K562 (cell line): ENCODE data around the gene SPTBN4. TPM values are rescaled to one million over a fixed set of nuclear protein-coding genes. Genes with fewer than 3 reads are reported as not detected.

Experiments used
- DPF2 ChIP-seq: fragments of 450-650 bp; IDR thresholded peaks from 2 replicates; pipeline ENCODE4 v1.6.1; 2016
- ERF ChIP-seq: fragments of 450-650 bp; formaldehyde crosslinking; IDR thresholded peaks from 2 replicates; pipeline ENCODE4 v1.4.0; 2020; ENCODE audit warnings: mild to moderate bottlenecking, mixed read lengths
- HMG20A ChIP-seq: fragments of 450-650 bp; formaldehyde crosslinking; conservative IDR thresholded peaks from 2 replicates; pipeline ENCODE4 v1.4.0; 2020; ENCODE audit warnings: mild to moderate bottlenecking, mixed read lengths
- MCM3 ChIP-seq: fragments of 450-650 bp; IDR thresholded peaks from 2 replicates; pipeline ENCODE4 v1.6.1; 2016
- MEF2D ChIP-seq: conservative IDR thresholded peaks from 2 replicates; pipeline ENCODE4 v1.6.1; 2016; ENCODE audit warnings: low read depth, missing genetic modification characterization, missing compliant biosample characterization
- MYBL2 ChIP-seq, 2 experiments: fragments of 450-650 bp in 1 of 2; sonication (generic) in 1 of 2; formaldehyde crosslinking in 1 of 2; IDR thresholded peaks; 2 replicates each; pipeline versions ENCODE4 v1.6.1 to v1.8.1; 2017 to 2022; ENCODE audit warnings: borderline replicate concordance in 1 of 2, inconsistent platforms in 1 of 2, low read depth in 1 of 2, mild to moderate bottlenecking in 1 of 2, missing genetic modification reagents in 1 of 2, moderate library complexity in 1 of 2
- NFIC ChIP-seq: fragments of 450-650 bp; IDR thresholded peaks from 2 replicates; pipeline ENCODE4 v1.6.1; 2017; ENCODE audit warnings: mild to moderate bottlenecking, inconsistent platforms
- PBX2 ChIP-seq, 2 experiments: IDR thresholded peaks in 1 of 2; conservative IDR thresholded peaks in 1 of 2; 2 replicates each; pipeline ENCODE4 v1.6.1; 2016; ENCODE audit warnings: low read depth in 2 of 2, mild to moderate bottlenecking in 1 of 2, missing compliant biosample characterization in 1 of 2, missing genetic modification characterization in 1 of 2, moderate library complexity in 1 of 2
- PPARD ChIP-seq: fragments of 250-450 bp; sonication (Bioruptor Pico); IDR thresholded peaks from 2 replicates; pipeline ENCODE4 v1.8.0; 2022; ENCODE audit warnings: inconsistent platforms, mild to moderate bottlenecking, moderate library complexity
- SMARCE1 ChIP-seq: fragments of 450-650 bp; IDR thresholded peaks from 2 replicates; pipeline ENCODE4 v1.7.1; 2016; ENCODE audit warnings: mild to moderate bottlenecking
- SMC3 ChIP-seq: conservative IDR thresholded peaks from 2 replicates; pipeline ENCODE4 v1.6.1; 2011; ENCODE audit warnings: low read depth, low read length, improper control_type of control experiment; ENCODE audit not compliant: insufficient read depth
- SREBF2 ChIP-seq: sonication (generic); formaldehyde crosslinking; IDR thresholded peaks from 2 replicates; pipeline ENCODE4 v1.4.0; 2020; ENCODE audit warnings: mild to moderate bottlenecking, missing genetic modification reagents
- SRSF3 ChIP-seq: fragments of 200-400 bp; formaldehyde crosslinking; IDR thresholded peaks from 2 replicates; pipeline ENCODE4 v1.6.1; 2016; ENCODE audit warnings: mild to moderate bottlenecking, low read length, moderate library complexity; ENCODE audit not compliant: insufficient read depth
- ZKSCAN1 ChIP-seq: fragments of 150-350 bp; IDR thresholded peaks from 2 replicates; pipeline ENCODE4 v1.6.1; 2016; ENCODE audit warnings: low read depth, low read length
- polyA plus RNA-seq, 8 experiments: library from polyadenylated mRNA; depleted of rRNA in 4 of 8; stranded (reverse) in 5 of 8; unstranded in 3 of 8; fragments of >200 nt; fragmentation: Nextera tagmentation in 2 of 8; fragmentation: Illumina TruSeq in 1 of 8; extraction: Ambion mirVana in 2 of 8; extraction: Trizol in 1 of 8; gene quantifications; 2 replicates each; pipeline versions ENCODE4 v1.2.1 to v1.2.3, GENCODE V29; 2011 to 2014; ENCODE audit warnings: inconsistent platforms in 1 of 8, missing spikeins in 1 of 8
- total RNA-seq, 7 experiments: library from RNA; depleted of rRNA in 6 of 7; stranded (reverse); fragments of >200 nt in 6 of 7; fragmentation: Illumina TruSeq in 2 of 7; extraction: Trizol in 2 of 7; gene quantifications; 2 replicates each; pipeline versions ENCODE4 v1.2.1 to v1.2.3, GENCODE V29; 2011 to 2021; ENCODE audit warnings: low replicate concordance in 1 of 7
- TF ChIP-seq, protein P1 (sequence below), 3 experiments: IDR thresholded peaks in 2 of 3; conservative IDR thresholded peaks in 1 of 3; 2 replicates each; pipeline ENCODE4 v1.5.1; 2011 to 2012; ENCODE audit warnings: low read length in 3 of 3, mild to moderate bottlenecking in 3 of 3, control low read depth in 2 of 3, improper control_type of control experiment in 1 of 3, inconsistent platforms in 1 of 3, low read depth in 1 of 3, mixed read lengths in 1 of 3, moderate library complexity in 1 of 3; ENCODE audit not compliant: insufficient read depth in 2 of 3
- TF ChIP-seq, protein P2 (sequence below): IDR thresholded peaks from 2 replicates; pipeline ENCODE4 v1.6.1; 2014; ENCODE audit warnings: antibody characterized with exemption
- TF ChIP-seq, protein P3 (sequence below), 3 experiments: fragments of 200-800 bp in 1 of 3; sonication (Bioruptor generic) in 1 of 3; sonication (generic) in 1 of 3; formaldehyde crosslinking in 1 of 3; IDR thresholded peaks; 2 replicates each; pipeline versions ENCODE4 v1.6.1 to v1.8.0; 2016 to 2022; ENCODE audit warnings: mild to moderate bottlenecking in 2 of 3, missing compliant biosample characterization in 2 of 3, missing genetic modification characterization in 2 of 3, missing genetic modification reagents in 1 of 3
- TF ChIP-seq, protein P4 (sequence below): sonication (generic); formaldehyde crosslinking; IDR thresholded peaks from 2 replicates; pipeline ENCODE4 v1.5.0; 2020; ENCODE audit warnings: missing genetic modification reagents

The SPTBN4 gene
- total and polyA plus RNA-seq, 9 of the 15 experiments (the other 6 are each of a cell fraction or from before 2014, with no cell fraction given), result 0.01 to 1.5 (median 0.86) TPM

DNA sequence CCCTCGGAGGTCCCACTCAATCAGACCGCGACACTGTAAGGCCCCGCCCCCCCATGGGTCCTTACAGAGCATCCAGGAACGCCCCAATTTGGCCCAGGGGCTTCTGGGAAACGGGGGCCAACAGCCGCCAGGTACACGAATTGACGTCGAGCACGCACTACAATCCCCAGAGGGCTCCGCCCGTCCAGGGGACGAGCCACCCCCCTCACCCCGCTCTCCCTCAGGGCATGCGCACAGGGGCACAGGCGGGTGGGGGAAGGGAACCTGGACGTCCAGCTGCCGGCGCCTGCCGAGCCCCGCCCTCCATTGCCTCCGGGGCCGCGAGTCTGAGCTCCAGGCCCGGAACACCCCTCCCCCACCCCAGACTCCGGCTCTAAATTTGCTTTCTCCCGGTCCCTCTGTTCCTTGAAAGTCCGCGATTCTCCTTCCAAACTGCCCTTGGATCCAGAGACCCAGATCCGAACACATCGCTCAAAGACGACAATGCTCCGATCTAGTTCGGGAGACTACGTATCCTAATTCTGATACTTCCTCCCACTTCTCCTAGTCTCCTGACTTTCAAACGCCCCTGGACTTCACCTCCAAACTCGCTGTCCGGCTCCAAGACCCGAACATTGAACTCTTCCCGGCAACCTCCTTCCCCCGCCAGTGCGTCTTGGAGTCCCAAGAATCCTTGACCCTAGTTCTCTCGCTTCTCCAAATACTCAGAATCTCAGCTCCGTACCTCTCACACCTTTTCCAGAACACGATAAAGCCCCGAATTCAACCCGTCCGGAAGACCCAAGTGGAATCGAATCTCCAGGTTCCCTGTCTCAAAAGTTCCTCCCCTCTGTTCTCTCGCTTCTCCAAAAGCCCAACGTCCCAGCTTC, 23.4 kb upstream of the SPTBN4 start (continued):
- TF ChIP-seq, protein P1, sequence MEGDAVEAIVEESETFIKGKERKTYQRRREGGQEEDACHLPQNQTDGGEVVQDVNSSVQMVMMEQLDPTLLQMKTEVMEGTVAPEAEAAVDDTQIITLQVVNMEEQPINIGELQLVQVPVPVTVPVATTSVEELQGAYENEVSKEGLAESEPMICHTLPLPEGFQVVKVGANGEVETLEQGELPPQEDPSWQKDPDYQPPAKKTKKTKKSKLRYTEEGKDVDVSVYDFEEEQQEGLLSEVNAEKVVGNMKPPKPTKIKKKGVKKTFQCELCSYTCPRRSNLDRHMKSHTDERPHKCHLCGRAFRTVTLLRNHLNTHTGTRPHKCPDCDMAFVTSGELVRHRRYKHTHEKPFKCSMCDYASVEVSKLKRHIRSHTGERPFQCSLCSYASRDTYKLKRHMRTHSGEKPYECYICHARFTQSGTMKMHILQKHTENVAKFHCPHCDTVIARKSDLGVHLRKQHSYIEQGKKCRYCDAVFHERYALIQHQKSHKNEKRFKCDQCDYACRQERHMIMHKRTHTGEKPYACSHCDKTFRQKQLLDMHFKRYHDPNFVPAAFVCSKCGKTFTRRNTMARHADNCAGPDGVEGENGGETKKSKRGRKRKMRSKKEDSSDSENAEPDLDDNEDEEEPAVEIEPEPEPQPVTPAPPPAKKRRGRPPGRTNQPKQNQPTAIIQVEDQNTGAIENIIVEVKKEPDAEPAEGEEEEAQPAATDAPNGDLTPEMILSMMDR (IDR thresholded peaks at IDR 0.05 in 2 of 3, conservative IDR thresholded peaks at IDR 0.05 in 1 of 3; ENCODE audit: insufficient read depth in 2 of 3, low read depth in 1 of 3, low read length in 3 of 3), result no peak
- no peak for TF ChIP-seq HMG20A (CRISPR knock-in tag)
- no peak for TF ChIP-seq ZKSCAN1
- TF ChIP-seq, protein P2, sequence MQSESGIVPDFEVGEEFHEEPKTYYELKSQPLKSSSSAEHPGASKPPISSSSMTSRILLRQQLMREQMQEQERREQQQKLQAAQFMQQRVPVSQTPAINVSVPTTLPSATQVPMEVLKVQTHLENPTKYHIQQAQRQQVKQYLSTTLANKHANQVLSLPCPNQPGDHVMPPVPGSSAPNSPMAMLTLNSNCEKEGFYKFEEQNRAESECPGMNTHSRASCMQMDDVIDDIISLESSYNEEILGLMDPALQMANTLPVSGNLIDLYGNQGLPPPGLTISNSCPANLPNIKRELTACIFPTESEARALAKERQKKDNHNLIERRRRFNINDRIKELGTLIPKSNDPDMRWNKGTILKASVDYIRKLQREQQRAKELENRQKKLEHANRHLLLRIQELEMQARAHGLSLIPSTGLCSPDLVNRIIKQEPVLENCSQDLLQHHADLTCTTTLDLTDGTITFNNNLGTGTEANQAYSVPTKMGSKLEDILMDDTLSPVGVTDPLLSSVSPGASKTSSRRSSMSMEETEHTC, result 0 out of 2 replicates have a peak, but pooled peaks have one; percentile 15
- TF ChIP-seq MEF2D (tag), result no peak
- no peak for TF ChIP-seq SREBF2
- peak; percentile 61 for TF ChIP-seq DPF2
- no peak for TF ChIP-seq SMC3
- no peak for TF ChIP-seq ERF
- TF ChIP-seq, protein P3, sequence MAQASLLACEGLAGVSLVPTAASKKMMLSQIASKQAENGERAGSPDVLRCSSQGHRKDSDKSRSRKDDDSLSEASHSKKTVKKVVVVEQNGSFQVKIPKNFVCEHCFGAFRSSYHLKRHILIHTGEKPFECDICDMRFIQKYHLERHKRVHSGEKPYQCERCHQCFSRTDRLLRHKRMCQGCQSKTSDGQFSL (CRISPR knock-in tag; IDR thresholded peaks at IDR 0.05), result peak; percentile 65; the same call in 1 of the 2 replicates
- TF ChIP-seq, protein P3 (tag; IDR thresholded peaks at IDR 0.05), result no peak
- TF ChIP-seq NFIC, result peak; percentile 51
- no peak for TF ChIP-seq SRSF3
- TF ChIP-seq, protein P4, sequence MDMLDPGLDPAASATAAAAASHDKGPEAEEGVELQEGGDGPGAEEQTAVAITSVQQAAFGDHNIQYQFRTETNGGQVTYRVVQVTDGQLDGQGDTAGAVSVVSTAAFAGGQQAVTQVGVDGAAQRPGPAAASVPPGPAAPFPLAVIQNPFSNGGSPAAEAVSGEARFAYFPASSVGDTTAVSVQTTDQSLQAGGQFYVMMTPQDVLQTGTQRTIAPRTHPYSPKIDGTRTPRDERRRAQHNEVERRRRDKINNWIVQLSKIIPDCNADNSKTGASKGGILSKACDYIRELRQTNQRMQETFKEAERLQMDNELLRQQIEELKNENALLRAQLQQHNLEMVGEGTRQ (CRISPR knock-in tag), result no peak
- no peak for TF ChIP-seq MCM3
- TF ChIP-seq MYBL2 (IDR thresholded peaks at IDR 0.05; ENCODE audit: low read depth), result no peak
- TF ChIP-seq MYBL2 (CRISPR knock-in tag; IDR thresholded peaks at IDR 0.05; ENCODE audit: borderline replicate concordance), result no peak
- no peak for TF ChIP-seq PBX2 (CRISPR knock-in tag; IDR thresholded peaks at IDR 0.05; ENCODE audit: low read depth)
- peak; percentile 21; the same call in 1 of the 2 replicates for TF ChIP-seq PBX2 (tag; conservative IDR thresholded peaks at IDR 0.05; ENCODE audit: low read depth)
- TF ChIP-seq SMARCE1, result peak; percentile 73
- TF ChIP-seq PPARD, result no peak
